BJ (cell line): ENCODE results near the gene ADGRG4. TPM values are rescaled to one million over a fixed set of nuclear protein-coding genes. Genes with fewer than 3 reads are reported as not detected.
A peak's percentile ranks its signal among the peaks of the same experiment; 100 is the strongest.

ENCODE experiments used
- CTCF ChIA-PET: fragments of 350-600 bp; formaldehyde crosslinking; extraction: SDS; loops from one replicate; lab custom pipeline; 2021; ENCODE audit warnings: antibody characterized with exemption, inconsistent platforms; lab: Yijun Ruan, JAX
- POLR2A ChIA-PET: fragments of 300-600 bp; sonication (Branson Sonifier 250); formaldehyde crosslinking; extraction: SDS; loops from one replicate; lab custom pipeline; 2021; ENCODE audit warnings: antibody characterized with exemption; lab: Charles Lee
- DNase-seq: peaks from one replicate; pipeline ENCODE4 v3.0.0-alpha.2; 2011; ENCODE audit warnings: low read depth
- H3K27me3 ChIP-seq: 2 replicates; pipeline ENCODE4 v1.6.0; 2011; ENCODE audit warnings: low read length; ENCODE audit not compliant: control insufficient read depth, insufficient read depth
- H3K36me3 ChIP-seq: 2 replicates; pipeline ENCODE4 v1.5.1; 2011; ENCODE audit warnings: low read length; ENCODE audit not compliant: control insufficient read depth, insufficient read depth
- H3K4me3 ChIP-seq: 2 replicates; pipeline ENCODE4 v1.5.1; 2011; ENCODE audit warnings: low read depth, mild to moderate bottlenecking, control low read depth, low read length
- CTCF ChIP-seq: IDR thresholded peaks from 2 replicates; pipeline ENCODE4 v1.5.1; 2011; ENCODE audit warnings: low read depth, mild to moderate bottlenecking, control low read depth, inconsistent platforms, low read length, moderate library complexity; ENCODE audit not compliant: insufficient read depth
- polyA plus RNA-seq: library from polyadenylated mRNA; depleted of rRNA; stranded (reverse); fragments of >200 nt; gene quantifications from 2 replicates; pipeline ENCODE4 v1.2.3, GENCODE V29; 2011

Gene ADGRG4
- polyA plus RNA-seq, 1 experiment, result 0.01 TPM

GRCh38 chrX:136325377-136325776 lies 24.6 kb downstream of the ADGRG4 start:
- ChIA-PET POLR2A (no interaction called here), CTCF (no interaction called here)
- no peak overlapping the region for H3K4me3 ChIP-seq
- DNase-seq, result no peak
- H3K36me3 ChIP-seq, result no peaks in the 10 kb centered on the region
- TF ChIP-seq CTCF, result no peak
- H3K27me3 ChIP-seq, result no peaks in the 10 kb centered on the region

- Histone ChIP-seq H3K36me3 (no peaks in the 10 kb centered on the region), H3K27me3 (no peaks in the 10 kb centered on the region), H3K4me3 (no peak overlapping the region)
- TF ChIP-seq CTCF, result no peak
- ChIA-PET POLR2A (no interaction called here), CTCF (interaction anchor here (0.7 kb wide), 1 partner anchor 8 kb away, joined by 4 read pairs; no protein-coding TSS in a partner anchor)
- DNase-seq, result no peak
Measured at GRCh38 chrX:136328933-136329332, 28.2 kb downstream of the ADGRG4 start.

- DNase-seq, result no peak
- H3K4me3 ChIP-seq, result no peak overlapping the region
- no peaks in the 10 kb centered on the region for H3K27me3 ChIP-seq
- CTCF ChIA-PET, result interaction anchor here (1.4 kb wide), 1 partner anchor 8 kb away, joined by 4 read pairs; no protein-coding TSS in a partner anchor
- POLR2A ChIA-PET, result no interaction called here
- peak; percentile 22; the same call in 1 of the 2 replicates for TF ChIP-seq CTCF
- no peaks in the 10 kb centered on the region for H3K36me3 ChIP-seq
Measured at GRCh38 chrX:136336623-136337022, 35.9 kb downstream of the ADGRG4 start.

- H3K27me3 ChIP-seq, result no peaks in the 10 kb centered on the region
- ChIA-PET CTCF (no interaction called here), POLR2A (no interaction called here)
- no peaks in the 10 kb centered on the region for H3K36me3 ChIP-seq
- DNase-seq, result no peak
- no peak overlapping the region for H3K4me3 ChIP-seq
- TF ChIP-seq CTCF, result no peak
Measured at GRCh38 chrX:136339702-136340101, 38.9 kb downstream of the ADGRG4 start.

- no peaks in the 10 kb centered on the region for H3K27me3 ChIP-seq
- H3K4me3 ChIP-seq, result no peak overlapping the region
- ChIA-PET CTCF (no interaction called here), POLR2A (no interaction called here)
- no peak for TF ChIP-seq CTCF
- H3K36me3 ChIP-seq, result no peaks in the 10 kb centered on the region
- no peak for DNase-seq
Measured at GRCh38 chrX:136344320-136344719, 43.6 kb downstream of the ADGRG4 start.
